ENCODE measurements around the gene TNNC1. TPM values are rescaled to one million over a fixed set of nuclear protein-coding genes. Genes with fewer than 3 reads are reported as not detected.

TNNC1 gene
- total RNA-seq, 1 donor from 2014 or later, result 0.26 TPM

GRCh38 chr3:52473026-52473425, 19.2 kb upstream of the TNNC1 start:
- Histone ChIP-seq H3K4me3 (ENCODE audit: low read depth, low read length) (no peak overlapping the region), H3K27me3 (ENCODE audit: control insufficient read depth, insufficient read depth, low read length) (no peaks in the 10 kb centered on the region), H3K36me3 (ENCODE audit: control insufficient read depth, insufficient read depth, low read length) (peaks cover 43% of the 10 kb centered on the region)
- no peak for FAIRE-seq
- no peak for TF ChIP-seq CTCF (IDR thresholded peaks at IDR 0.05; ENCODE audit: insufficient read depth, low read length, severe bottlenecking)
- DNase-seq (ENCODE audit: low read depth), result no peak

- DNase-seq (ENCODE audit: low read depth), result no peak
- H3K36me3 ChIP-seq (ENCODE audit: control insufficient read depth, insufficient read depth, low read length), result peaks cover 39% of the 10 kb centered on the region
- no peaks in the 10 kb centered on the region for H3K27me3 ChIP-seq (ENCODE audit: control insufficient read depth, insufficient read depth, low read length)
- no peak overlapping the region for H3K4me3 ChIP-seq (ENCODE audit: low read depth, low read length)
- FAIRE-seq, result no peak
- TF ChIP-seq CTCF (IDR thresholded peaks at IDR 0.05; ENCODE audit: insufficient read depth, low read length, severe bottlenecking), result no peak
Observed at GRCh38 chr3:52472239-52473000, 18.6 kb upstream of the TNNC1 start.

- TF ChIP-seq CTCF (IDR thresholded peaks at IDR 0.05; ENCODE audit: insufficient read depth, low read length, severe bottlenecking), result peak; percentile 92
- H3K4me3 ChIP-seq (ENCODE audit: low read depth, low read length), result no peak overlapping the region
- H3K27me3 ChIP-seq (ENCODE audit: control insufficient read depth, insufficient read depth, low read length), result no peaks in the 10 kb centered on the region
- DNase-seq (ENCODE audit: low read depth) (peak; percentile 74), FAIRE-seq (no peak)
- H3K36me3 ChIP-seq (ENCODE audit: control insufficient read depth, insufficient read depth, low read length), result peaks cover 36% of the 10 kb centered on the region
Observed at GRCh38 chr3:52471371-52472238, 17.8 kb upstream of the TNNC1 start.

GRCh38 chr3:52470920-52471319, 17.1 kb upstream of the TNNC1 start:
- Histone ChIP-seq H3K36me3 (ENCODE audit: control insufficient read depth, insufficient read depth, low read length) (peaks cover 31% of the 10 kb centered on the region), H3K4me3 (ENCODE audit: low read depth, low read length) (no peak overlapping the region), H3K27me3 (ENCODE audit: control insufficient read depth, insufficient read depth, low read length) (no peaks in the 10 kb centered on the region)
- DNase-seq (ENCODE audit: low read depth) (no peak), FAIRE-seq (peak; percentile 70)
- TF ChIP-seq CTCF (IDR thresholded peaks at IDR 0.05; ENCODE audit: insufficient read depth, low read length, severe bottlenecking), result no peak

- no peak for TF ChIP-seq CTCF (IDR thresholded peaks at IDR 0.05; ENCODE audit: insufficient read depth, low read length, severe bottlenecking)
- no peaks in the 10 kb centered on the region for H3K27me3 ChIP-seq (ENCODE audit: control insufficient read depth, insufficient read depth, low read length)
- peaks cover 27% of the 10 kb centered on the region for H3K36me3 ChIP-seq (ENCODE audit: control insufficient read depth, insufficient read depth, low read length)
- DNase-seq (ENCODE audit: low read depth) (no peak), FAIRE-seq (no peak)
- no peak overlapping the region for H3K4me3 ChIP-seq (ENCODE audit: low read depth, low read length)
Observed at GRCh38 chr3:52469001-52469400, 15.2 kb upstream of the TNNC1 start.
